Neural crest cell (in vitro differentiated cells): ENCODE measurements around the gene CALHM4. TPM values are rescaled to one million over a fixed set of nuclear protein-coding genes. Genes with fewer than 3 reads are reported as not detected.

ENCODE experiments used
- DNase-seq: peaks from one replicate; pipeline ENCODE4 v3.0.0; 2021; ENCODE audit warnings: low read depth, mixed read lengths, low spot score
- H3K27ac Mint-ChIP-seq: one replicate; pipeline ENCODE4 v1.8.0; 2021; ENCODE audit warnings: mild to moderate bottlenecking, mixed read lengths; ENCODE audit not compliant: unreplicated experiment
- H3K27me3 Mint-ChIP-seq: 2 replicates; pipeline ENCODE4 v1.8.0; 2021; ENCODE audit warnings: low read depth, mild to moderate bottlenecking, mixed read lengths
- H3K36me3 Mint-ChIP-seq: 2 replicates; pipeline ENCODE4 v1.8.0; 2021; ENCODE audit warnings: low read depth, mild to moderate bottlenecking, mixed read lengths
- H3K4me1 Mint-ChIP-seq: 2 replicates; pipeline ENCODE4 v1.8.0; 2021; ENCODE audit warnings: mixed read lengths
- H3K4me3 Mint-ChIP-seq: one replicate; pipeline ENCODE4 v1.8.0; 2021; ENCODE audit warnings: mild to moderate bottlenecking, mixed read lengths
- H3K9me3 Mint-ChIP-seq: 2 replicates; pipeline ENCODE4 v1.8.0; 2021; ENCODE audit warnings: mixed read lengths
- total RNA-seq: library from RNA; stranded (reverse); gene quantifications from 2 replicates; pipeline ENCODE4 v1.2.1, GENCODE V29; 2021
- TF ChIP-seq, protein P1 (sequence below): fragments of 200-600 bp; sonication (generic); conservative IDR thresholded peaks from 2 replicates; pipeline ENCODE4 v1.5.0; 2021; ENCODE audit warnings: antibody characterized with exemption, mild to moderate bottlenecking

Gene CALHM4
- total RNA-seq, 1 donor from 2014 or later: not detected

DNA sequence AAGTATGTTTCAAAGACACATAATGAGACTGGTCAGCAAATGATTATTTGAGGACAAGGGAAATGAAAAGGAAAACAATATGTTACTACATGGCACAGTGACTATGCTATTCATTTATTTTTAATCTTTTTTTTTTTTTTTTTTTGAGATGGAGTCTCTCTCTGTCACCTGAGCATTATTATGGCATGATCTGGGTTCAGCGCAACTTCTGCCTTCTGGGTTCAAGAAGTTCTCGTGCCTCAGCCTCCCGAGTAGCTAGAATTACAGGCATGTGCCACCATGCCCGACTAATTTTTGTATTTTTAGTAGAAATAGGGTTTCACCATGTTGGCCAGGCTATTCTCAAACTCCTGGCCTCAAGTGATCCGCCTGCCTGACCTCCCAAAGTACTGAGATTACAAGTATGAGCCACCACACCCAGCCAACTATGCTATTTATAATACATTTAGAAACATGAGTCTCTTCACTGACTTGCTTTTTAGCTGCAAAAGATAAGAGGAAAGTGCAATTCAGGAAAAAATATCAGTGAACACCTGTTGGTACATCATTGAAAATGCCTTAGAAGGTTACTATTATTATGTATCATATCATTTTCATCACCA, 3.4 kb downstream of the CALHM4 start:
- Mint-ChIP-seq H3K36me3 (no peaks in the 10 kb centered on the region), H3K4me3 (no peak overlapping the region), H3K9me3 (no peaks in the 10 kb centered on the region), H3K27me3 (peaks cover 8% of the 10 kb centered on the region), H3K27ac (no peak overlapping the region), H3K4me1 (no peaks in the 10 kb centered on the region)
- DNase-seq: no peak
- TF ChIP-seq, protein P1, sequence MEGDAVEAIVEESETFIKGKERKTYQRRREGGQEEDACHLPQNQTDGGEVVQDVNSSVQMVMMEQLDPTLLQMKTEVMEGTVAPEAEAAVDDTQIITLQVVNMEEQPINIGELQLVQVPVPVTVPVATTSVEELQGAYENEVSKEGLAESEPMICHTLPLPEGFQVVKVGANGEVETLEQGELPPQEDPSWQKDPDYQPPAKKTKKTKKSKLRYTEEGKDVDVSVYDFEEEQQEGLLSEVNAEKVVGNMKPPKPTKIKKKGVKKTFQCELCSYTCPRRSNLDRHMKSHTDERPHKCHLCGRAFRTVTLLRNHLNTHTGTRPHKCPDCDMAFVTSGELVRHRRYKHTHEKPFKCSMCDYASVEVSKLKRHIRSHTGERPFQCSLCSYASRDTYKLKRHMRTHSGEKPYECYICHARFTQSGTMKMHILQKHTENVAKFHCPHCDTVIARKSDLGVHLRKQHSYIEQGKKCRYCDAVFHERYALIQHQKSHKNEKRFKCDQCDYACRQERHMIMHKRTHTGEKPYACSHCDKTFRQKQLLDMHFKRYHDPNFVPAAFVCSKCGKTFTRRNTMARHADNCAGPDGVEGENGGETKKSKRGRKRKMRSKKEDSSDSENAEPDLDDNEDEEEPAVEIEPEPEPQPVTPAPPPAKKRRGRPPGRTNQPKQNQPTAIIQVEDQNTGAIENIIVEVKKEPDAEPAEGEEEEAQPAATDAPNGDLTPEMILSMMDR: no peak

DNA sequence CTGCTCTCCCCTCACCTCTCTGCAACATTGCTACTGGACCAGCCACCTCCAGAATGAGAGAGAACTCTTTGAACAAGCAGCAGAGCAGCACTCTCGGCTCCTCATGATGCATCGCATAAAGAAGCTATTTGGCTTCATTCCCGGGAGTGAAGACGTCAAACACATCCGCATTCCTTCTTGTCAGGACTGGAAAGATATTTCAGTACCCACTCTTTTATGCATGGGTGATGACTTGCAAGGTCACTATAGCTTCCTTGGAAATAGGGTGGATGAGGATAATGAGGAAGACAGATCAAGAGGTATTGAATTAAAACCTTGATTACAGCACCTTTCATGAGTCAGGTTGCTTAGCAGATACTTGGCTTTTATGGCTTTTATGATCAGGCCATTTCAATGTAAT, 4.3 kb downstream of the CALHM4 start:
- no peak for DNase-seq
- no peaks in the 10 kb centered on the region for H3K4me1 Mint-ChIP-seq
- H3K27me3 Mint-ChIP-seq: peaks cover 8% of the 10 kb centered on the region
- no peak overlapping the region for H3K27ac Mint-ChIP-seq
- H3K9me3 Mint-ChIP-seq: no peaks in the 10 kb centered on the region
- TF ChIP-seq, protein P1: no peak
- no peak overlapping the region for H3K4me3 Mint-ChIP-seq
- no peaks in the 10 kb centered on the region for H3K36me3 Mint-ChIP-seq

- H3K36me3 Mint-ChIP-seq: no peaks in the 10 kb centered on the region
- TF ChIP-seq, protein P1: no peak
- no peaks in the 10 kb centered on the region for H3K9me3 Mint-ChIP-seq
- no peaks in the 10 kb centered on the region for H3K4me1 Mint-ChIP-seq
- no peak overlapping the region for H3K27ac Mint-ChIP-seq
- H3K4me3 Mint-ChIP-seq: no peak overlapping the region
- no peak for DNase-seq
- H3K27me3 Mint-ChIP-seq: peaks cover 2% of the 10 kb centered on the region
These were observed 6.6 kb downstream of the CALHM4 start for GRCh38 chr6:116560130-116560529.

GRCh38 chr6:116561377-116562018, 7.9 kb downstream of the CALHM4 start:
- Mint-ChIP-seq H3K9me3 (no peaks in the 10 kb centered on the region), H3K27ac (no peak overlapping the region), H3K4me3 (no peak overlapping the region), H3K27me3 (peaks cover 10% of the 10 kb centered on the region), H3K4me1 (no peaks in the 10 kb centered on the region), H3K36me3 (no peaks in the 10 kb centered on the region)
- TF ChIP-seq, protein P1: peak; percentile 94
- peak; percentile 70 for DNase-seq

- Mint-ChIP-seq H3K9me3 (no peaks in the 10 kb centered on the region), H3K4me1 (no peaks in the 10 kb centered on the region), H3K27ac (no peak overlapping the region), H3K27me3 (peaks cover 15% of the 10 kb centered on the region), H3K36me3 (no peaks in the 10 kb centered on the region), H3K4me3 (no peak overlapping the region)
- TF ChIP-seq, protein P1: no peak
- DNase-seq: no peak
These were observed 8.5 kb downstream of the CALHM4 start for GRCh38 chr6:116562019-116562403.
